Adrenal gland (tissue), 5 donors: ENCODE results near the gene PLEKHA4.

Experiments used
- POLR2A ChIP-seq, 2 donors: fragments of 450-650 bp; IDR thresholded peaks; one replicate each; pipeline ENCODE4 v1.6.1; 2017; ENCODE audit warnings: antibody characterized with exemption in 2 of 2, mild to moderate bottlenecking in 2 of 2, moderate library complexity in 1 of 2
- TF ChIP-seq, protein P1 (sequence below), 6 experiments: fragments of 450-650 bp in 4 of 6; fragments of 200-600 bp in 2 of 6; sonication (generic) in 1 of 6; IDR thresholded peaks; 1 replicate in 5 of 6; 2 replicates in 1 of 6; pipeline versions ENCODE4 v1.5.1 to v1.8.0; 2016 to 2021; ENCODE audit warnings: antibody characterized with exemption in 6 of 6, mild to moderate bottlenecking in 2 of 6, moderate library complexity in 1 of 6
- donor health status: DM: no; HTN: no; CAD: no.

DNA sequence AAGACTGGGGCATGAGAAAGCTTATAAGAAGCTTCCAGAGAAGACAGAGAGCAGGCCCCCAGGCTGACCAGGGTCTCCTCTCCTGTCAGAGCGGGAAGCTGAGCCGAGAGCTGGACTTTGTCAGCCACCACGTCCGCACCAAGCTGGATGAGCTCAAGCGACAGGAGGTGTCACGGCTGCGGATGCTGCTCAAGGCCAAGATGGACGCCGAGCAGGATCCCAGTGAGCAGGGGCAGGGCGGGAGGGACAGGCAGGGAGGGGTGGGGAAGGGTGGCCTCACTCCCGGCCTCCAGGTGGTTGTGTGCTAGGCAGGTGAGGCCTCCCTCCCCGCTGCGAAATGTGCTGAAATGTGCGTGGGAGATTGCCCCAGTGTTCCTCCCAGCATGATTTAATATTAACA is 37.2 kb upstream of the PLEKHA4 start:
- TF ChIP-seq, protein P1, sequence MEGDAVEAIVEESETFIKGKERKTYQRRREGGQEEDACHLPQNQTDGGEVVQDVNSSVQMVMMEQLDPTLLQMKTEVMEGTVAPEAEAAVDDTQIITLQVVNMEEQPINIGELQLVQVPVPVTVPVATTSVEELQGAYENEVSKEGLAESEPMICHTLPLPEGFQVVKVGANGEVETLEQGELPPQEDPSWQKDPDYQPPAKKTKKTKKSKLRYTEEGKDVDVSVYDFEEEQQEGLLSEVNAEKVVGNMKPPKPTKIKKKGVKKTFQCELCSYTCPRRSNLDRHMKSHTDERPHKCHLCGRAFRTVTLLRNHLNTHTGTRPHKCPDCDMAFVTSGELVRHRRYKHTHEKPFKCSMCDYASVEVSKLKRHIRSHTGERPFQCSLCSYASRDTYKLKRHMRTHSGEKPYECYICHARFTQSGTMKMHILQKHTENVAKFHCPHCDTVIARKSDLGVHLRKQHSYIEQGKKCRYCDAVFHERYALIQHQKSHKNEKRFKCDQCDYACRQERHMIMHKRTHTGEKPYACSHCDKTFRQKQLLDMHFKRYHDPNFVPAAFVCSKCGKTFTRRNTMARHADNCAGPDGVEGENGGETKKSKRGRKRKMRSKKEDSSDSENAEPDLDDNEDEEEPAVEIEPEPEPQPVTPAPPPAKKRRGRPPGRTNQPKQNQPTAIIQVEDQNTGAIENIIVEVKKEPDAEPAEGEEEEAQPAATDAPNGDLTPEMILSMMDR (IDR thresholded peaks at IDR 0.05), result no peak
- no peak for TF ChIP-seq POLR2A (IDR thresholded peaks at IDR 0.05)
